Hippocampal formation (tissue), 2 donors: ENCODE measurements around the gene PLD5.
A peak's percentile ranks its signal among the peaks of the same experiment; 100 is the strongest.

Experiments used
- DNase-seq, 2 donors: peaks; one replicate each; lab custom pipeline; 2025; lab: John Stamatoyannopoulos, UW

PLD5 gene

GRCh38 chr1:242524571-242525359 is at the start of gene PLD5:
PLD5 (minus strand) TSS chr1:242524697.
- DNase-seq, result peak in 1 of 2 donors; percentile 42

- DNase-seq, result no peak
Observed at GRCh38 chr1:242569867-242570266, 45.4 kb upstream of the PLD5 start.

DNA sequence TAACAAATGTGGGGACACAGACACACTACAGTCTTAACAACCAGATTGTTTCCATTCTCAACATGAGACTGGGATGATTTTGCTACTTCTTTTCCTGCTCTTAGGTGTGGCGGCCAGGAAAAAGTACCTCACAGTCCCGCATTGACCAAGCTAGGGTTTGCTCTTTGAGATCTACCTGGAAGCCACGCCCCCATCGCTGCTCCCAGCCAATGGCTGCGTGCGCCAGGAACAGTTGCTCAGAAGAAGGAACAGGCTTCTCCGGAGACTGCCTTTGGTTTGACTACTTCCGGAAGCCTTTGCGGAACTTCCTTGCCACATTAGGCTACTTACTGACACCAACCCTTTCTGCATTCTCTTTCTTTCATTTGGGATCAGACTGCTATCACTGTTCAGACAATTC is 44.2 kb upstream of the PLD5 start:
- no peak for DNase-seq

DNA sequence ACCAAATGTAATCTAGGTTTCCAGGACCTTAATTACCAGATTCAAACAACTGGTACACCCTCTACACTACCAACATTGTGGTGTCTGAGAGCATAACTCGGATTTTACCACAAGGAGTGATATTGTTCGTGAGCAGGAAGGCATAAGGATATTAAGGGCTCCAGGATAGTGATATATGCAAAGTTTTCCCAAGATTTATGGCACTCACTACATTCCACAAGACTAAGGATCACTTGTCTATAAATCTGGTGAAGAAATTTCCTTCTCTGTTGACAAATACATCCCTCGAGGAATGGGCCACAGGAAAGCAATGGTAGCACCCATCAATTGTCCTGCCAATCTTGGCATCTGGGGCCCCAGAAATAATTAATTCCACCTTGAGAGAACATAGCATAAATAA is 43.1 kb upstream of the PLD5 start:
- DNase-seq, result no peak

DNA sequence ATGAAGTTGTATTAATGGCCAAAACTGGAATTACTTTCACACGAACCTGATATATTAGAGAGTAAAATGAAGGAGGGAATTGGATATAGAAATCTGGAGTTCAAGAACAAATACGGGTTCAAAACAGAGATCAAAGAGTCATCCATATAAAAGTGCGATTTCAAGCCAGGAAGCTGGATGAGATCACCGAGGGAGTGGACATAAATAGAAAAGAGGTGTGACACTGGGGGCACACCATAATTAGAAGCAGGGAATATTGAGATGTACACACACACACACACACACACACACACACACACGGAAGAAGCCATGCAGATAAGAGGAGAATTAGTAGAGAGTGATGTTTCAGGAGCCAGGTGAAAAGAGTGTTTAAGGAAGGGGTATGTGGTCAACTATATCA is 32.3 kb upstream of the PLD5 start:
- no peak for DNase-seq

DNA sequence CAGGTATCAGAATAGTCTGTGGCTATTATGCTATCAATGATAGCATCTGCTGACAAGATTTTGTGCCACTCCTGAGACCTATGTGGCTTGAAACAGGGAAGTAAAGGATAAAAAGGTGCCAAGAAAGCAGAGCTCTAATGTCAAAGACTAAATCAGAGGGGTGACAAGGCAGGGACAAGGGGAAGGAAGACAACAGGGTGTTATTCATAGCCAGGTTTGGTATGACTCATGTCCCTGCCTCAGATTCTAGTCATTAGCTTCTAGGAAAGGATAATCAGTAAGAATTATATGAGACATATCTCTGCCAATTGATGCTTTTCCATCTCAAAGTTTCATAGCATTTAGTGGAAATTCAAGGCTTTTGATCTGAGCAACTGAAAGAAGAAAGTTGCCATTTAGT is 31.8 kb upstream of the PLD5 start:
- DNase-seq, result no peak

GRCh38 chr1:242554577-242554976 is 30.1 kb upstream of the PLD5 start:
- DNase-seq, result no peak

GRCh38 chr1:242546849-242547729 is 22.6 kb upstream of the PLD5 start:
- no peak for DNase-seq

DNA sequence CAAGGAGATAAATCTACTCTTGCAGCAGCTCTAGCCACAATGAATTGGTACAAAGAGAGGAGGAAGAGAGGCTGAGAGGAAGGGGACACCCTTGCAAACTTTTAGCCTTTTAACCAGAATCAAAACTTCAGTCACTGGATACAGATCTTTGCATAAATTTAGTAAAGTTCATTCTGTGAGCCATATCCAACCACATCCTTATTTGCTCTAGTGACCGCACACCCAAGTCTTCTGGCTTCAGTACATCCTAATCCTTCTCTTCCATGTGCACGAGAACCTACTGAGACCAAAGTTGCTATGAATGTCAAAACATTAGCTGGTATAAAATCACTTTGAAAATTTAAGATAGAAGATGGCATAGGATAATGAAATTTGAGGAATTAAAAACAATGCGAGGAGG is 21.9 kb upstream of the PLD5 start:
- DNase-seq, result no peak

- no peak for DNase-seq
Observed at GRCh38 chr1:242544071-242544470, 19.6 kb upstream of the PLD5 start.

GRCh38 chr1:242542271-242542670 is 17.8 kb upstream of the PLD5 start:
- no peak for DNase-seq

DNA sequence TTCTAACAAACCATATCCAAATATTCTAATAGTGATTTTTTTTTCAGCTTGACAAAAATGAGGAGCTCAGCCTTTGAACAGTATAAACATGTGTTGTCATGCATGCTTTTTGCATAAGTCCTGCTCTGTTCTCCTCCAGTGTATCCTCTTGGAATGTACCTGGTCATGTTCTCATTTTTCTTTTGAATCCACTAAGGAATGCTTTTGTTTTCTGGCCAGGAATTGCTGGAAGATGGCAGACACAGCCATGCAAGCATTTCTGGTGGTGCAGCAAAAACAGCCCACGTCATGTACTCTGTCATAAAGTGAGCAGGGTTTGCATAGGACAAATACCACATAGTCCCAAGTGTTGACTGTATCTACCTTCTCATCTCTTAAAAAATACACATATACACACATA is 11.5 kb upstream of the PLD5 start:
- no peak for DNase-seq

DNA sequence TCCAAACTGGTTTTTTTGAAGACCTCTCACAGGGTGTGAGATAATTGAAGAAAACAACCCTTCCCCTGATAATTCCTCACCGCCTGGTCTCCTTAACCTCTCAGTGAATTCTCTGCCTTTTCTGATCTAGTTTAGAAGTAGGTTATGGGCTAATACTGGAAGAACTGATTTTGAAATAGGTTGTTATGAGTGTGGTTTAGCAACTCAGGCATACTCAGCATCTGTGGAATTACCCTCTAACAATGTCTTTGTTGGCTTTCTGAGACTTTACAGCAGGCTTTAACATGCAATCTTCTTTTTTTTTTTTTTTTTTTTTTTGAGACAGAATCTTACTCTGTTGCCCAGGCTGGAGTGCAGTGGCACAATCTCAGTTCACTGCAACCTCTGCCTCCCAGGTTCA is 10.3 kb upstream of the PLD5 start:
- no peak for DNase-seq

GRCh38 chr1:242530761-242531160 is 6.3 kb upstream of the PLD5 start:
- no peak for DNase-seq

- no peak for DNase-seq
Observed at GRCh38 chr1:242525769-242526168, 1.3 kb upstream of the PLD5 start.

DNA sequence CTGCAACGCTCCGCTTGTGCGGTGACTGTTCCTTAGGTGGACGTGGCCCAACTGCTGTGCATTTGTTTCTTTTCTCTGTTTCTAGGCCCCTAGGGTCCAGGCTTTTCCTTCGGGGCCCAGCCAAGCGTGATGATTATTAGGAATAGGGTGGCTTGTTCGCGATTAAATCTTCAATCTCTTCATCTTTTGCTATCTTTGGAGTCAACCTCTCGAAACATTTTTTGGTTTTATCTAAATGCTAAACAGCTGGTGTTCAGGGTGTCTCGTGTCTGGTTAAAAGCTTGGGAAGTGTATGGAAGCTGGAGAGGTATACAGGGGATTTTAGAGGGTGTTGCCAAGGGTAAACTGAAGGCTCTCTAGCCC is 844 bp upstream of the PLD5 start:
- DNase-seq, result no peak

GRCh38 chr1:242523719-242524570 is 552 bp downstream of the PLD5 start:
- peak; percentile 45 to 75 for DNase-seq

DNA sequence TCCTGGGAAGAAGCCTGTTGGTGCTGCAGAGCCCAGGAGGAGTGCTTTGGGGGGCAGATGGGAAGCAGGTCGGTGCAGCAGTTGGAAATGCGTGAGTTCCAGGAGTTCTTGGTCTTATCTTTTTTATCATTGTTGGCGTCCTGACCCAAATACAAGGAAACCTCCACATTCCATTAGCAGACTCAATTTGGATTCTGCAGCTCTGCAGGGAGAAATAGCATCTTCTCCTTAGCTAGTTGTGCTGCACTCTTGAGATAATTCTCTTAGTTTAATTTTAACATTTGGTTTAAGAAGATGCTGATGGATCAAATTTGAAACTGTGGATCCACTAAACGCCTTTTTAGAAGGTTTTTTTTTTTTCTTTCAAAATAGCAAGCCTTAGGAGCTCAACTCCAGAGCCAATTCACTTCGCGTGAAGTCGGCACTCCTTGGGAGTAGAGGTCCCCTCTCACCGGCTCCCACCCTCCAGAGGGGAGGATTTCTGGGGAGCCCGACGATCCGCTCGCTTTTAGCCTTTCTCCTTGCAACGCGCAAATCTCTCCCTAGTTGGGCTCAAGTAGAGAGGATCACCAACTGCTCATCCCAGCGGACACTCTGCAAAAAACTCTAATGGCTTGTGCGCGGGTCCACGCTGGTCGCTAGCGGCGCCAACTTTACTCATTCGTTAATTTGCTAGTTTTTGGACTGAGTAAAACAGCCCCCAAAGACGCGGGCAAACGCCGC is 1.3 kb downstream of the PLD5 start:
- DNase-seq, result peak in 1 of 2 donors; percentile 17

GRCh38 chr1:242522304-242522945 is 2.1 kb downstream of the PLD5 start:
- no peak for DNase-seq

DNA sequence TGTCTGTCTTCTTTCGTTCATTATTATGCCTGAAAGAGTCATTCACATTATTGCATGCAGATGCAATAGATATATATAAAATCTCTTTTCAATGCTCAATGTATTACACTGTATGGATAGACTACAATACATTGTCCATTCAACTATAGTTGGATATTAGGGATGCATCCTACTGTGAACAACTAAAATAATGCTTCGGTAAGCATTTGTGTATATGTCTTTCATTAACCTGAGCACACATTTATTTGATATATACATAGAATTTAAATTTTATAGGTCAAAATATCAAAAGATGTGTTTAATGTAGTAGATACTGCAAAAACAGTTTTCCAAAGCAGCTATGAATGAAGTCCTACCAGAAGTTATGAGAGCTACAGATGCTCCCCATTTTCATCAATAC is 8.9 kb downstream of the PLD5 start:
- no peak for DNase-seq

DNA sequence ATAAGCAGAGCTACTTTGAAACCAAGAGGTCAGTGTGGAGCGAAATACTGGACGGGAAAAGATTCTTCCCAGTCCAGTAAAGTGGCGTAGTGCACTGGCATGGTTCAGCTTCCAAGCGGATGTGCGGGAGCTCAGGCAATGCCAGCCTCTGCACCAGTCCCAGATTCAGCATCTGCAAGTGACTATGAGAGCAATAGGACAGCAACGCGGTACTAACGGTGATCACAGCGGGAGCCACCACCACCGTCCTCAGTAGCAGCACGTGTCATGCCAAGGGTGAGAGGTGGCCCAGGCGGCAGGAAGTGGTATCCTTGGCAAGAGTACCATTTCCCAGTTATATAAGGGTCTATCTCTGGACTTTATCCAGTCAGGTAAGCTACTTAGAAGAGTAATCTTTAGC is 17.8 kb downstream of the PLD5 start:
- no peak for DNase-seq
